DLD1 (cell line): Measurements from ENCODE around the gene DNM1L.

Experiments
- in situ Hi-C: cut with HindIII; loops from 2 replicates; pipeline ENCODE4 v1.10.0; 2017; ENCODE audit warnings: low sequenced_read_pairs

Gene DNM1L

DNA sequence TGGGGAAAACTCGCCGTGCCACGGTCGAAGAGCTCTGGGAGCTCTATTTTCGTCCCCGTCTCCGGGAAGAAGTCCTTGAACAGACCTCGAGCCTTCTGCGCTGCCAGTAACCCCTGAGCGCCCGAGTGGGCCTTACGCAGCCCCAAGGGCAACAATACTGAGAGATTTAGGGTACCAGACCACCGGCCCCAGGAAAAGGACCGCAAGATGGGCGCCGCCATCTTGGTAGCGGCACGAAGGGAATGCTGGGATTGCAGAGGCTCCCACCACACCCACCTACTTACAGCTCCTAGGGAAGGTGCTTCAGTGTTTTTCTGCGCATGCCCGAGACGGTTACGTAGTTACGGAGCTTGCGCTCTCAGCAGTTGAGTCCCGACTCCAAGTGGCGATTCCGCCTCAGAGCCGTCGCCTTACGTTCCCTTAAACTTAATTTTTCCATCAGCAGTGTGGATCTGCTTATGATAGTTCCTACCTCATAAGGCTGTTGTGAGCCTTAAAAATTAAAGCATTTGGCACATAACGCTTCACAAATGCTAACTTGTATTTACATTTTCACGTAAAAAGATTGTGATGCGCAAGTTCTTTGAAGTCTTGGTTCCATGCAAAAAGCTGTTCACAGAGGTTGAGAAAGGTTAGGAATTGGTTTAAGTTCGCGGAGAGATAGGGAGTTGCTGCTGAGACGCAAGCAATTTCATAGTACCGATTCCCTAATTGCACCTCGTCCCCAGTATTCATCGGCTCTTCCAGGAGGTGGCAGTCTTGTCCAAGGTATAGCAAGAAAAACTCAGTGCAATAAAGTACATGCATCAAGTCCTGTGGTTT lies 76.8 kb downstream of the DNM1L start, which contains the start of gene YARS2:
Gene YARS2 (minus strand): TSS at position 244 of the 822 bp plus-strand sequence. CDS start 23 bp downstream, at position 221.
- in situ Hi-C loops = no loop called here

DNA sequence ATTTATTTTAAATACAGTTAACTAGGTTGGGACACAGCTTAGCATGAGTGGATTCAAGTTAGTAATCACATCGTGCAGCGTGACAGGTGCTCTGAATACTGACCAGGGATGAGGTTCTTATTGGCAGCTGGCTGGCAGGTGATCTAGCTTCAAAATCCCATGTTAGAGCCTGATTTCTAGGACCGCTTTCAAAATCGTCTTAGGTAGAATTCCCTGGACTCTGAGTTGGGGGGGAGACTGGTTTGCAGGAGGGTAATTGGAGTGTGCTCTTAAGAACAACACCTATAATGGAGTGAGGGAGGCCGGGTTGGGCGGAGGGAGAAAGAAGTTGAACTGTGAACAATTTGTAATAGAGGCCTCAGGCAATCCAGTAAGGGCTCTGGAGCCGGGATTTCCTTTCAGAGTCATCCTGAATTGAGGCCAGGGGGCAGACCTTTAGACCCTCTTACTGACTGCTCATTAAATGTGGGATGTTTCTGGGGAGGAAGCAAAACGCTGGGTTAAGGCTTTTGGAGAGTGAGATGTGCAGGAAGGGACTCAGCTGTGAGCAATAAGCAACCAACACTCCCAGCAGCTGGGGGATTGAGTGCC lies 77.5 kb downstream of the DNM1L start:
- in situ Hi-C loops = no loop called here

GRCh38 chr12:32757157-32757556 lies 78.1 kb downstream of the DNM1L start:
- in situ Hi-C loops = no loop called here

DNA sequence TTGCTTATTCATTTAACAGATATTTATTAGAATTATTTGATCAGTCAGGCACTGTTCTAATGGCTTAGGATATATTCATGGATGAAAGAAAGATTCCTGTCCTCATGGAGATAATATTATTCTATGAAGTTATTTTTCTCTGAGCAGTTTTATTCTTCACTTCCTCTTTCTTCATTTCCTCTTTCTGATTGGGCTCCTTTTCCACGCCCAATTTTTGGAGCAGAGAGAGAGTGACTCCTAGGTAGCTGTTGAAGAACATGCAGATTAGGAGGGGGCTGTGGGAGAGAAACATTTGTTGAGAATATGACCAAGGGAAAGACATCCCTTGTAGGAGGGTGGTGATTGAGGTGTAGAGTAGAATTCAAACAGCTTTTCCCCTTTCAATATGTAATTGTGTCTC lies 82.6 kb downstream of the DNM1L start:
- in situ Hi-C loops = no loop called here

- in situ Hi-C loops = no loop called here
Observed at GRCh38 chr12:32765906-32766305, 86.8 kb downstream of the DNM1L start.

DNA sequence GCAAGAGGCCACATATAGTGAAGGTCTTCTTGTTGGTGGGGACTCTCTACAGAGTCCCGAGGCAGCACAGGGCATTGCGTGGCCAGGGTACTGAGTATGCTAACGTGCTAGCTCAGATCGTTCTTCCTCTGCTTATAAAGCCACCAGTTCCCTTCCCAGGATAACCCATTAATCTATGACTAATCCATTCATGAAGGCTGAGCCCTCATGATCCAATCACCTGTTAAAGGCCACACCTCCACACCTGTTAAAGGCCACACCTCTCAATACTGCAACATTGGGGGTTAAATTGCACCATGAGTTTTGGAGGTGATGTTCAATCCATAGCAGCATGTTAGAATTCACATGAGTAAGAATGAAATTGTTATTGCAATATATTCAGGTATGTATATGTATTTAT lies 89.4 kb downstream of the DNM1L start:
- in situ Hi-C loops = no loop called here

- in situ Hi-C loops = no loop called here
Observed at GRCh38 chr12:32770141-32770540, 91.0 kb downstream of the DNM1L start.

GRCh38 chr12:32773691-32774090 lies 94.6 kb downstream of the DNM1L start:
- in situ Hi-C loops = no loop called here

- in situ Hi-C loops = no loop called here
Observed at GRCh38 chr12:32776258-32776657, 97.2 kb downstream of the DNM1L start.

DNA sequence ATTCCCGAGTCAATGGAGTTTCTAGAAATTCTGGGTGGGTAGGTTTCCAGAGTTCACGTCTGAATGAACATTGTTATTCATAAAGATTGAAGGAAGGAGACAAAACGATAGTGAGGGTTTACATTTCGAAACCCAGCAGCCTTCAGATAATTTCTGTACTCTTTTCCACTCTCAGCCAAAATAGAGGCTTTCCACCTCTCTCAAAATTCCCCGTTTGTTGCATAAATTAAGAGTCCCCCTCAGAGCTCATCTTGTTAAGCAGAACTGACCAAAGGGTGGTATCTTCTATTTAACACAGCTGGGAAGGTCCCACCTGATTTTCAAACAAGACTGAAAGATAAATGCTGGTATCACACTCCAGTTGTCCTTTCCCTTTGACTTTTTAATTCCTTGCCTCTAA lies 98.1 kb downstream of the DNM1L start:
- in situ Hi-C loops = no loop called here

DNA sequence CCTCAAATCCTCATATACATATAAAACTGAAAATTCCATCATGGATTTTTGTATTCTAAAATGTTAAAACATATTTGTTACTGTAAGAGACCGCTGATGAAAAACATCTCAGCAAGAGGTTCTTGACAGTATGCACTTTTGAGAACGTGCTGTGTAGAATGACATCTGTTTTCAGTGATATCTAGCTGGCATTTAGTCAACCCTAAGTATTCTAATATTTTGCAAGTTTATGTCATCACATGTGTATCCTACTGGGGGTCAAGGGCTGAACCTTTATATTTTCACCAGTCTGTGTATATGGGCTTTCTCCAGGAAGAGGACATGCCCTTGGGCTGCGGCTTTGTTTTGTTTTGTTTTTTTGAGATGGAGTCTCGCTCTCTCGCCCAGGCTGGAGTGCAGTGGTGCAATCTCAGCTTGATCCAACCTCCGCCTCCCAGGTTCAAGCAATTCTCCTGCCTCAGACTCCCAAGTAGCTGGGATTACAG lies 98.6 kb downstream of the DNM1L start:
- in situ Hi-C loops = no loop called here

DNA sequence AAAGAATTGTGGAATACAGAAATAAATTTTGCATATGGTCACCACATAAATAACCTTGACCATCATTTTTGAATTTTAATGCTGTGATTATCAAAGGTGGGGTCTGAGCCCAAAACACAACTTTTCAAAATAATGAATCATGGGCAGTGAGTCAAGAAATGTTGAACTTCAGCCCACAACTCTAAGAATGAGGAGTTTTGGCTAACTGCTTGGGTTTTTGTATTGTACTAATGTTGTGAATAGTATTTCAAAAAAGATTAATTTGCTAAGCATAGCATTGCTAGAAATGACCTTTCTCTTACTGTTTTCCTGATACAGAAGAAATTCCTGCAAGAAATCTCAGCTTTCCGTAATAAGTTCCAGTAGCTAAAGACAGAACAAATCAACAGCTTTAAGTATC lies 101.0 kb downstream of the DNM1L start:
- in situ Hi-C loops = no loop called here

- in situ Hi-C loops = no loop called here
Observed at GRCh38 chr12:32783029-32783428, 103.9 kb downstream of the DNM1L start.

- in situ Hi-C loops = no loop called here
Observed at GRCh38 chr12:32785557-32785956, 106.5 kb downstream of the DNM1L start.

- in situ Hi-C loops = no loop called here
Observed at GRCh38 chr12:32788405-32788804, 109.3 kb downstream of the DNM1L start.

- in situ Hi-C loops = no loop called here
Observed at GRCh38 chr12:32789446-32789845, 110.3 kb downstream of the DNM1L start.

- in situ Hi-C loops = no loop called here
Observed at GRCh38 chr12:32789916-32790315, 110.8 kb downstream of the DNM1L start.

GRCh38 chr12:32794281-32794680 lies 115.2 kb downstream of the DNM1L start:
- in situ Hi-C loops = no loop called here
